ENCODE measurements around the gene P2RX6. TPM values are rescaled to one million over a fixed set of nuclear protein-coding genes. Genes with fewer than 3 reads are reported as not detected.

The P2RX6 gene
- total RNA-seq, 1 experiment from 2014 or later = 11.3 TPM

GRCh38 chr22:20987375-20987774 is 27.6 kb upstream of the P2RX6 start:
- H3K4me3 ChIP-seq = no peak overlapping the region
- 0 out of 2 replicates have a peak, but pooled peaks cover 4% of the 10 kb centered on the region for H3K36me3 ChIP-seq
- no peaks in the 10 kb centered on the region for H3K9me3 ChIP-seq (replicated peaks)
- no peak overlapping the region for H3K27ac ChIP-seq
- DNase-seq = no peak
- H3K4me1 ChIP-seq = no peaks in the 10 kb centered on the region
- H3K27me3 ChIP-seq = no peaks in the 10 kb centered on the region

DNA sequence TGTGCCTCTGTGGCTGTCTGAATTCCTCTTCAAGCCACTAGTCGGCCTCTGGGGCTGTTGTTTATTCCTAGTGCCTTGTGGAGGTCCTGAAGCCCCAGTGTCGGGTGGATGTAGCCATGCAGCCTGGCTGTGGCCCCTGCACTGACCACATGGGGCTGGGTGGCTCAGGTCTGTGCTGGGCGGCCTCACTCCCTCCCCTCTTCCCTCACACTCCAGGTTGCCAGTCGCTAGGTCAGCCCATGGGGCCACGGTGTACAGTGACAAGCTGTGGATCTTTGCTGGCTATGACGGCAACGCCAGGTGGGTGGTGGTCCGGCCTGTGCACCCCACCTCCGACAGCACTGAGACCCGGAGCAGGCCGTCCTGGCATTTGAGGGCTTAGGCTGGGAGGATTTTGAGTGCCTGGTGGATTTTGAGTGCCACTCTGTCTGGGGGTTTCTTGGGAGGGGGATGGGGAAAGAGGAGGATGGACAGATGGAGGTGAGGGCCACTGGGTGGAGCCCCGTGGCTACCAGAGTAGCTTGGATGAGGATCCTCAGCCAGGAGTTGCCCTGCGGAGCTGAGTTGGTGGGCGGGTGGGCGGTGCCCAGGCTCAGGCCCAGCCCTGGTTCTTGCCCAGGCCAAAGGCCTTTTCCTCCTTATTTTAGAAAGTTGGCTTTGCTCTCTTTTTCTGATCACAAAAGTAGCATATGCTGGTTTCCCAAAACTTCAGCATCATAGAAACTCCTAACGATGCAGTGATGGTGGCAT is 26.2 kb upstream of the P2RX6 start:
- no peak for DNase-seq
- Histone ChIP-seq H3K4me3 (no peak overlapping the region), H3K36me3 (0 out of 2 replicates have a peak, but pooled peaks cover 4% of the 10 kb centered on the region), H3K27ac (no peak overlapping the region), H3K9me3 (replicated peaks) (no peaks in the 10 kb centered on the region), H3K27me3 (no peaks in the 10 kb centered on the region), H3K4me1 (no peaks in the 10 kb centered on the region)

- Histone ChIP-seq H3K27ac (no peak overlapping the region), H3K9me3 (replicated peaks) (no peaks in the 10 kb centered on the region), H3K27me3 (no peaks in the 10 kb centered on the region), H3K36me3 (0 out of 2 replicates have a peak, but pooled peaks cover 4% of the 10 kb centered on the region), H3K4me3 (no peak overlapping the region), H3K4me1 (no peaks in the 10 kb centered on the region)
- DNase-seq = no peak
Measured at GRCh38 chr22:20989323-20990138, 25.4 kb upstream of the P2RX6 start.

- no peaks in the 10 kb centered on the region for H3K9me3 ChIP-seq (replicated peaks)
- no peak for DNase-seq
- 0 out of 2 replicates have a peak, but pooled peaks cover 4% of the 10 kb centered on the region for H3K36me3 ChIP-seq
- no peaks in the 10 kb centered on the region for H3K4me1 ChIP-seq
- no peak overlapping the region for H3K4me3 ChIP-seq
- no peak overlapping the region for H3K27ac ChIP-seq
- no peaks in the 10 kb centered on the region for H3K27me3 ChIP-seq
Measured at GRCh38 chr22:20990184-20991180, 24.5 kb upstream of the P2RX6 start.

DNA sequence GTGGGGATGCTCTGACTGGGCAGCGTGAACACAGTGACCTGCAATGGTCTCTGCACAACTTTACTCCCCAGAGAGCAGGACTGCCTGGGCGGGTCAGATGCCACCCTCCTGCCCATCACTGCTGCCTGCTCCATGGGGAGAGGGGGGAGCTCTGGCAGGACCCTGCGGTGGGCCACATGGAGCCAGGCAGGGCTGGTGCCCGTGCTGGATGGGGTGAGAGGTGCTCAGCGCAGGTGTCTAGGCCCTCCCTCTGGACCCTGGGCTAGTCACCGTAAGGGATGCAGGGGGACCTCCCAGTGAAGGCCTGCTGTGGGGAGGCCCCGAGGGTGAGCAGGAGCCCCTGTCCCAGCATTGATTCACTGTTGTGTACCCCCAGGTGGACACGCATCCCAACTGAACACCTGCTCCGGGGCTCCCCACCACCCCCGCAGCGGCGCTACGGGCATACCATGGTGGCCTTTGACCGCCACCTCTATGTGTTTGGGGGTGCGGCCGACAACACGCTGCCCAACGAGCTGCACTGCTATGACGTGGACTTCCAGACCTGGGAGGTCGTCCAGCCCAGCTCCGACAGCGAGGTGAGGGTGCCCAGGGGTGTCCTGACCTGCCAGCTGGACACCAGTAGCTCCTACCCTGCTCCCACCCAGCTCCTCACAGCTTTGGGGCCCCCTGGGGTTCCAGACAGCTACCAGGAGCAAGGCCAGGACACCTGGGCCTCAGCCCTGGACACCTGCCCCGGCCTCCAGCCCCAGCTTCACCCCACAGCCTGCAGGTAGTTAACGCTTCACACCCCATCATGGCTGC is 23.5 kb upstream of the P2RX6 start:
- DNase-seq = no peak
- no peaks in the 10 kb centered on the region for H3K27me3 ChIP-seq
- H3K4me3 ChIP-seq = no peak overlapping the region
- H3K9me3 ChIP-seq (replicated peaks) = no peaks in the 10 kb centered on the region
- H3K36me3 ChIP-seq = 0 out of 2 replicates have a peak, but pooled peaks cover under 1% of the 10 kb centered on the region
- H3K4me1 ChIP-seq = no peaks in the 10 kb centered on the region
- no peak overlapping the region for H3K27ac ChIP-seq

DNA sequence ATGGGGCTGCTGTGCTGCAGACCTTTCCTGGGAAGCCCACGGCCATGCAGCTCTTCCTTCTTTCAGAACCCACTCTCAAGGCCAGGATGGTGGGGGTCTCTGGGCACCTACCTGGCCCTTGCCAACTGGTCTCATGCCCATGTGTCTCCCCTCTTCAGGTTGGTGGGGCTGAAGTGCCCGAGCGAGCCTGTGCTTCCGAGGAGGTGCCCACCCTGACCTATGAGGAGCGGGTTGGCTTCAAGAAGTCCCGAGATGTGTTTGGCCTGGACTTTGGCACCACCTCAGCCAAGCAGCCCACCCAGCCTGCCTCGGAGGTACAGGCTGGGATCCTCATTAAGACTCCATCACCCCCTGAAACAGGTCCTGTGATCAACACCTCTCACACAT is 22.9 kb upstream of the P2RX6 start:
- DNase-seq = no peak
- Histone ChIP-seq H3K36me3 (no peaks in the 10 kb centered on the region), H3K27ac (no peak overlapping the region), H3K4me3 (no peak overlapping the region), H3K27me3 (no peaks in the 10 kb centered on the region), H3K4me1 (no peaks in the 10 kb centered on the region), H3K9me3 (replicated peaks) (no peaks in the 10 kb centered on the region)

- DNase-seq = no peak
- Histone ChIP-seq H3K27me3 (no peaks in the 10 kb centered on the region), H3K4me1 (no peaks in the 10 kb centered on the region), H3K9me3 (replicated peaks) (no peaks in the 10 kb centered on the region), H3K27ac (no peak overlapping the region), H3K4me3 (no peak overlapping the region), H3K36me3 (no peaks in the 10 kb centered on the region)
Measured at GRCh38 chr22:20992456-20993303, 22.3 kb upstream of the P2RX6 start.

DNA sequence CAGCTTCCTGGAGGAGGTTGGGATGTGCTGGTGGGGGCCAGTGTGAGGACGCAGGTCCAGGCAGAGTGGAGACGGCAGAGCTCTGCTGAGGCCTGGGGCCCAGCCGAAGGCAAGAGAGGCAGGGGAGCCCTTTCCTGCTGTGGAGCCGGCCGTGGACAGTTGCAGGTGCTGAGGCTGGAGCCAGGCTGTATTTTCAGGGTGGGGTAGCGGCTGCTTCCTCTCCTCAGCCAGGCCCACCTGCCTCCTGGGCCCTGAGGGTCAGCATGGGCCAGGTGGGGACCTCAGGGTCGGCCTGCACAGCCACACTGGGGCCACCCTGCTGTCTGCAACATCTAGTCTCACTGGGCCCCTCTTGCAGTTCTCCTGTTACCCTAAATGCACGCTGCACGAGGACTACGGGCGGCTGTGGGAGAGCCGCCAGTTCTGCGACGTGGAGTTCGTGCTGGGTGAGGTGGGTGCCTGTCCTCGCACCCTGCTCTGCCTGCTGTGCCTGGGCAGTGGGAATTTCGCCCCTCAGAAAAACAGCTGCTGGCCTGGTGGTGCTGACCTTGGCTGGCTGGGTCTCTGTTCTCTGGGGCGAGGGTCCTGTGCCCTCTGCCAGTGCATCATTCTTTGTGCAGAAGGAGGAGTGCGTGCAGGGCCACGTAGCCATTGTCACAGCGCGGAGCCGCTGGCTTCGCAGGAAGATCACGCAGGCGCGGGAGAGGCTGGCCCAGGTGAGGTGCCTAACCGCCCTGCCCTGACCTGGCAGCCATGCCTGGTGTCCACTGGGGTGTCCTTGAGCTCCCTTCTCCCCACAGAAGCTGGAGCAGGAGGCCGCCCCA is 21.4 kb upstream of the P2RX6 start:
- no peak for DNase-seq
- Histone ChIP-seq H3K36me3 (no peaks in the 10 kb centered on the region), H3K9me3 (replicated peaks) (no peaks in the 10 kb centered on the region), H3K27ac (no peak overlapping the region), H3K27me3 (no peaks in the 10 kb centered on the region), H3K4me1 (no peaks in the 10 kb centered on the region), H3K4me3 (no peak overlapping the region)

DNA sequence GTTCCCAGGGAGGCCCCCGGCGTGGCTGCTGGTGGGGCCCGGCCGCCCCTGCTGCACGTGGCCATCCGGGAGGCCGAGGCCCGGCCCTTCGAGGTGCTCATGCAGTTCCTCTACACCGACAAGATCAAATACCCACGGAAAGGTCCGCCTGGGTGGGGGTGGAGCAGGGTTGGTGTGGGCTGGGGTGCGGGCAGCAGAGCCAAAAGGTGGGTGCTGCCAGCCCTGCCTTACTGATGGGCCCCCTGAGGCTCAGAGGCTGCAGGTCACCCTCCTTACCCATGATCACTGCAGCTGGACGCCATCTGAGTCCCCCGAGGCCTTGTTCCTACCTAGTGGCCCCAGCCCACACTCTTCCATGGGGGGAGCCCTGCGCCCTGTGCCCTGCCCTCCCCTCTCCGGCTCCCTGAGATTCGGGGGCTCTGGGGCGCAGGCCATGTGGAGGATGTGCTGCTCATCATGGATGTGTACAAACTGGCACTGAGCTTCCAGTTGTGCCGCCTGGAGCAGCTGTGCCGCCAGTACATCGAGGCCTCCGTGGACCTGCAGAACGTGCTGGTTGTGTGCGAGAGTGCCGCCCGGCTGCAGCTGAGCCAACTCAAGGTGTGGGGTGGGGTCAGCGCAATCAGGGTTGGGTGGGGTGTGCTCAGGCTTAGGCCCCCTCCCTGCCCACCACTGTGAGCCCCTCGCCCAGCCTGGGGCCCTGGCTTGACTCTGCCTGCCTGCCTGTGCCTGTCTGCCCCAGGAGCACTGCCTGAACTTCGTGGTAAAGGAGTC is 20.6 kb upstream of the P2RX6 start:
- no peak overlapping the region for H3K4me3 ChIP-seq
- DNase-seq = no peak
- H3K9me3 ChIP-seq (replicated peaks) = no peaks in the 10 kb centered on the region
- H3K27me3 ChIP-seq = no peaks in the 10 kb centered on the region
- H3K36me3 ChIP-seq = no peaks in the 10 kb centered on the region; the same call in 1 of the 2 replicates
- H3K27ac ChIP-seq = no peak overlapping the region
- H3K4me1 ChIP-seq = no peaks in the 10 kb centered on the region

DNA sequence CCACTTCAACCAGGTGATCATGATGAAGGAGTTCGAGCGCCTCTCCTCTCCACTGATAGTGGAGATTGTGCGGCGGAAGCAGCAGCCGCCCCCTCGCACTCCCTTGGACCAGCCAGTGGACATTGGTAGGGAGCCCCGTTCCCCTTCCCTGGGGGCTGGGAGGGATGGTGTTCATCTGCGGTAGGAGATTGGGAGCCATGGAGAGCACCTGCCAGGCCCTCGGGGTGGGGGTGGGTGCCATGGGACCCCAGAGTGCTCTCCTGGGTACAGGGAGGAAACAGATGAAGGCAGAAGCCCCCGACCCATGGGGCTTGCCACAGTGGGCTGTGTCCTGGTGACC is 20.1 kb upstream of the P2RX6 start:
- no peak overlapping the region for H3K4me3 ChIP-seq
- no peak for DNase-seq
- H3K27ac ChIP-seq = no peak overlapping the region
- H3K4me1 ChIP-seq = no peaks in the 10 kb centered on the region
- no peaks in the 10 kb centered on the region for H3K9me3 ChIP-seq (replicated peaks)
- peaks cover 5% of the 10 kb centered on the region for H3K36me3 ChIP-seq
- no peaks in the 10 kb centered on the region for H3K27me3 ChIP-seq

DNA sequence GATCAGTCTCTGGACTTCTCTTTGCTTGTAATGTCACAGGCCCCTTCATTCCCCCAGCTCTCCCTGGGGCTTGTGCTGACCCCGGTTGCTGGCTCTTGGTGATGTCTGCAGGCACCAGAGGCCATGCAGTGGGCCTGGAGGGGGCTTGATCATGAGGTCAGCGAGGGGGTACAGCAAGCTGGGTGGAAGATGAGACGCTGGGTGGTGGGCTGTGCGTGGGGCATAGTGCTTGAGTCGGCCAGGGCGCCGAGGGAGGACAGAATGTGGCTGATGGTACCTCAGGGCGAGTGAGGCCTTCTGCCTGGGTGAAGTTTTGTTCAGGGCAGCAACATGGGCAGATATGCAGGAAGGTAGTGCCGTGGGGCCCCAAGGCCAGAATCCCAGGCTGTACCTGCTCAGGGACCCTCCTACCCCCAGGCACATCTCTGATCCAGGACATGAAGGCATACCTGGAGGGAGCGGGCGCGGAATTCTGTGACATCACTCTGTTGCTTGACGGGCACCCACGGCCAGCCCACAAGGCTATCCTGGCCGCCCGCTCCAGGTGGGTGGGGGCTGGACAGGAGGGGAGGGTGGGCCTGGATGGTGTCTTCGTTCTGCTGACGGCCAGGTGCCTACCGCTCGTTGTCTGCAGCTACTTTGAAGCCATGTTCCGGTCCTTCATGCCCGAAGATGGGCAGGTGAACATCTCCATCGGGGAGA is 19.5 kb upstream of the P2RX6 start:
- H3K4me3 ChIP-seq = no peak overlapping the region
- DNase-seq = no peak
- no peak overlapping the region for H3K27ac ChIP-seq
- peaks cover 9% of the 10 kb centered on the region for H3K36me3 ChIP-seq
- peaks cover 5% of the 10 kb centered on the region; the same call in 1 of the 2 replicates for H3K4me1 ChIP-seq
- no peaks in the 10 kb centered on the region for H3K9me3 ChIP-seq (replicated peaks)
- no peaks in the 10 kb centered on the region for H3K27me3 ChIP-seq

Measured in SJCRH30 (cell line).